HG03060 (cell line): ENCODE results near the gene DENND4A.
"Not testable (repeated sequence)": the region's sequence is repeated elsewhere in the genome, so short reads cannot be mapped to it uniquely, and the experiment has no call there.

ENCODE experiments used
- ATAC-seq: cut with Tn5 transposase; IDR thresholded peaks from one replicate; pipeline ENCODE4 v1.9.1; 2021; ENCODE audit warnings: low read depth, moderate number of reproducible peaks; ENCODE audit not compliant: unreplicated experiment

DENND4A gene

GRCh38 chr15:65641768-65642475 lies 150.2 kb downstream of the DENND4A start:
- ATAC-seq = no peak

- no peak for ATAC-seq
These were observed 152.6 kb downstream of the DENND4A start for GRCh38 chr15:65639509-65639908.

GRCh38 chr15:65638681-65639089 lies 153.4 kb downstream of the DENND4A start:
- no peak for ATAC-seq

- no peak for ATAC-seq
These were observed 154.0 kb downstream of the DENND4A start for GRCh38 chr15:65638109-65638508.

- ATAC-seq = no peak
These were observed 157.7 kb downstream of the DENND4A start for GRCh38 chr15:65634356-65634755.

- ATAC-seq = no peak
These were observed 158.3 kb downstream of the DENND4A start for GRCh38 chr15:65633752-65634151.

- no peak for ATAC-seq
These were observed 159.2 kb downstream of the DENND4A start for GRCh38 chr15:65632780-65633375.

- peak; percentile 46 for ATAC-seq
These were observed 160.6 kb downstream of the DENND4A start for GRCh38 chr15:65631503-65631902.

- ATAC-seq = peak; percentile 68
These were observed 161.3 kb downstream of the DENND4A start for GRCh38 chr15:65630760-65631159.

GRCh38 chr15:65629548-65629947 lies 162.5 kb downstream of the DENND4A start:
- ATAC-seq = no peak

GRCh38 chr15:65626856-65627255 lies 165.2 kb downstream of the DENND4A start:
- ATAC-seq = no peak

- no peak for ATAC-seq
These were observed 169.0 kb downstream of the DENND4A start for GRCh38 chr15:65623103-65623502.

- ATAC-seq = no peak
These were observed 170.5 kb downstream of the DENND4A start, which contains the start of gene SLC24A1 for GRCh38 chr15:65621638-65622037. Gene SLC24A1, plus strand, starts transcription at chr15:65621938. Its CDS starts 2,143 bp downstream, at chr15:65624081.

GRCh38 chr15:65620833-65621232 lies 171.3 kb downstream of the DENND4A start:
- ATAC-seq = no peak

GRCh38 chr15:65619626-65620290 lies 172.3 kb downstream of the DENND4A start:
- ATAC-seq = no peak

GRCh38 chr15:65618560-65619109 lies 173.5 kb downstream of the DENND4A start:
- ATAC-seq = no peak

- ATAC-seq = not testable (repeated sequence)
These were observed 176.2 kb downstream of the DENND4A start for GRCh38 chr15:65615887-65616286.

- ATAC-seq = no peak
These were observed 178.9 kb downstream of the DENND4A start for GRCh38 chr15:65612949-65613744.

GRCh38 chr15:65612616-65612946 lies 179.5 kb downstream of the DENND4A start:
- ATAC-seq = no peak

- no peak for ATAC-seq
These were observed 180.0 kb downstream of the DENND4A start for GRCh38 chr15:65611888-65612615.
